Fibroblast of the aortic adventitia (primary cell): ENCODE measurements around the gene STIMATE. TPM values are rescaled to one million over a fixed set of nuclear protein-coding genes. Genes with fewer than 3 reads are reported as not detected.

Experiments used
- DNase-seq: peaks from one replicate; pipeline ENCODE4 v3.0.0-alpha.2; 2010; ENCODE audit warnings: low read depth
- H3K4me3 ChIP-seq: 2 replicates; pipeline ENCODE4 v1.5.1; 2011; ENCODE audit warnings: low read depth, mild to moderate bottlenecking, control low read depth, low read length, moderate library complexity
- total RNA-seq: library from RNA; depleted of rRNA; stranded (reverse); fragments of >200 nt; gene quantifications from 2 replicates; pipeline ENCODE4 v1.2.3, GENCODE V29; 2012; ENCODE audit warnings: low replicate concordance
- TF ChIP-seq, protein P1 (sequence below): IDR thresholded peaks from 2 replicates; pipeline ENCODE4 v1.5.1; 2011; ENCODE audit warnings: mild to moderate bottlenecking, low read length, control low read depth, inconsistent platforms; ENCODE audit not compliant: insufficient read depth

The STIMATE gene
- total RNA-seq, 1 donor, result 13.1 TPM

DNA sequence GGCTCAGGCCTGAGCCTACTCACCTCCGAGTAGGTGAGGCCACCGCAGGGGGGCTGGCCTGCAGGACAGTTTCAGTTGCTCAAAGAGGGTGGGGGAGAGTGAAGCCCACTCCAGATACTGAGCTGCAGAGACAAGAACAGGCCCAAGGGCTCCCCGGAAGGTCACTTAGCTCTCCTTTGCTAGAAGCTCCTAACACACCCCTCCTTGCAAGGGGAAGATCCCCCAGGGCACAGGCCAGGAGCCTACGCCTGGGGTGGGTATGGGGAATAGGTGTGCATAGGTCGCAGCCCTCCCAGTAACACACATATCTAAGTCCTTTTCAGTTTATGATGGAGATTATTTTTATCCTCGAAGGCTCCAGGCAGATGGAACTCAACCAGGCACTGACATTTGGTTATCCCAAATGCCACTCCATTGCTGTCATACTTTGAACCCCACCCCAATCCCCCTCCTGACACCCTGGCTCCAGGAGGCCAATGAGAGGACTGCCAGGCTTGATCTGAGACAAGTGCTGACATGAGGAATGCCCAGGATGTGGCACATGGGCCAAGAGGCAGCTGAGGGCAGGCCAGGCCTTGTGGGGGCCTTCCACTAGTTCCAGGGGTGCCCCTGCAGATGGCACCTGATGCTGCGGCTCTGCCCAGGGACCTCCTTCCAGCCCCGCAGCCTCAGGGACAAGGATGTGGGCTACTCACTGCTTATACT, 61.4 kb downstream of the STIMATE start:
- H3K4me3 ChIP-seq, result no peak overlapping the region
- no peak for DNase-seq
- TF ChIP-seq, protein P1, sequence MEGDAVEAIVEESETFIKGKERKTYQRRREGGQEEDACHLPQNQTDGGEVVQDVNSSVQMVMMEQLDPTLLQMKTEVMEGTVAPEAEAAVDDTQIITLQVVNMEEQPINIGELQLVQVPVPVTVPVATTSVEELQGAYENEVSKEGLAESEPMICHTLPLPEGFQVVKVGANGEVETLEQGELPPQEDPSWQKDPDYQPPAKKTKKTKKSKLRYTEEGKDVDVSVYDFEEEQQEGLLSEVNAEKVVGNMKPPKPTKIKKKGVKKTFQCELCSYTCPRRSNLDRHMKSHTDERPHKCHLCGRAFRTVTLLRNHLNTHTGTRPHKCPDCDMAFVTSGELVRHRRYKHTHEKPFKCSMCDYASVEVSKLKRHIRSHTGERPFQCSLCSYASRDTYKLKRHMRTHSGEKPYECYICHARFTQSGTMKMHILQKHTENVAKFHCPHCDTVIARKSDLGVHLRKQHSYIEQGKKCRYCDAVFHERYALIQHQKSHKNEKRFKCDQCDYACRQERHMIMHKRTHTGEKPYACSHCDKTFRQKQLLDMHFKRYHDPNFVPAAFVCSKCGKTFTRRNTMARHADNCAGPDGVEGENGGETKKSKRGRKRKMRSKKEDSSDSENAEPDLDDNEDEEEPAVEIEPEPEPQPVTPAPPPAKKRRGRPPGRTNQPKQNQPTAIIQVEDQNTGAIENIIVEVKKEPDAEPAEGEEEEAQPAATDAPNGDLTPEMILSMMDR, result no peak

DNA sequence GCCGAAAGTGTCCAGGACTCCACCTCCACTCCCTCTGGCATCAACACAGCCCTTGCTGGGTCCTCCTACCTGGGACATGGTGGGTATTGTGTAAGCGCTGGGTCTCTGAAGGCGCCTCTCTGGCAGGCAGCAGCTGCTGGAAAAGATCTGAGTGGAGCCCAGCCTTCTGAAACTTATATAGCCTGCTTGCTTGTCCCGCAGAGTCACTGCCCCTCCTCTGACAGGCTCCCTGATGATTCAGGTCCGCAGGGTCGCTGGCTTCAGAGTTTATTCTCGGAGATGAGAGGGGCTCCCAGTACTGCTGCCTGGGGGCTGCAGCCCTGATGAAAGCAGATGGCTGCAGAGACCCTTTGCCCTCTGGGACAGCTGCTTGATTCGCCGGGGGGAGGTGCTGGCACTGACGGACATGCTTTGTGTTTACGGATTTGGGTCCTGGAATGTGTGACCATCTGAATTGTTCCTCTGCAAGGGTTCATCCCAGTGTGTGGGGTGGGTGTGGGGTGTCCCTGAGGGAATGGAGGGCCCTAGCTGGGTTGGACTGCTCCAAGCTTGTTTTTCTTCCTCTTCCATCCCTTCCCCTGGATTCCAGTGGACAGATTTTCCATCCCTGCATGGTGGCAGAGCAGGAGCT, 62.4 kb downstream of the STIMATE start, which contains the start of gene MUSTN1:
MUSTN1 (minus strand) TSS at position 149 of the 631 bp plus-strand sequence; CDS start at position 78, 71 bp downstream.
- TF ChIP-seq, protein P1, result no peak
- DNase-seq, result peak; percentile 47

DNA sequence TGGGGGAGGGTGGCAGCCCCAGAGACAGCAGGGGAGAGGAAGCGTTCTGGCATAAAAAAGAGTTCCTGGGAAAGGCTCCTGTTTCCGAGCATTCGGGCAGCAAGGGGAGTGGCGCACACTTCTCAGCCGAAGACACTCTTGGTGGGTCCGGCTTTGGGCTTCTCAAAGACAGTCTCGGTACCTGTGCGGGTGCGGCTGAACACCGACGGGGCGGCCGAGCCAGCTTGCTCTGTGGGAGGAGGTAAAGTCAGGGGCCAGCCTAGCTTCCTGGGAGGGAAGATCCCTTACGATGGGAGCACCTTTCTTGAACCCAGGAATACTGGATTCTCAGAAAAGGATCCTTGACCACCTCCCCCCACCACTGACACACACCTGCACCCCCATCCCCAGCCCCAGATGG, 64.1 kb downstream of the STIMATE start:
- TF ChIP-seq, protein P1, result no peak
- no peak overlapping the region for H3K4me3 ChIP-seq
- no peak for DNase-seq

More for the DNA sequence above, 62.4 kb downstream of the STIMATE start, which contains the start of gene MUSTN1:
- H3K4me3 ChIP-seq, result no peak within 1 kb of the TSS

DNA sequence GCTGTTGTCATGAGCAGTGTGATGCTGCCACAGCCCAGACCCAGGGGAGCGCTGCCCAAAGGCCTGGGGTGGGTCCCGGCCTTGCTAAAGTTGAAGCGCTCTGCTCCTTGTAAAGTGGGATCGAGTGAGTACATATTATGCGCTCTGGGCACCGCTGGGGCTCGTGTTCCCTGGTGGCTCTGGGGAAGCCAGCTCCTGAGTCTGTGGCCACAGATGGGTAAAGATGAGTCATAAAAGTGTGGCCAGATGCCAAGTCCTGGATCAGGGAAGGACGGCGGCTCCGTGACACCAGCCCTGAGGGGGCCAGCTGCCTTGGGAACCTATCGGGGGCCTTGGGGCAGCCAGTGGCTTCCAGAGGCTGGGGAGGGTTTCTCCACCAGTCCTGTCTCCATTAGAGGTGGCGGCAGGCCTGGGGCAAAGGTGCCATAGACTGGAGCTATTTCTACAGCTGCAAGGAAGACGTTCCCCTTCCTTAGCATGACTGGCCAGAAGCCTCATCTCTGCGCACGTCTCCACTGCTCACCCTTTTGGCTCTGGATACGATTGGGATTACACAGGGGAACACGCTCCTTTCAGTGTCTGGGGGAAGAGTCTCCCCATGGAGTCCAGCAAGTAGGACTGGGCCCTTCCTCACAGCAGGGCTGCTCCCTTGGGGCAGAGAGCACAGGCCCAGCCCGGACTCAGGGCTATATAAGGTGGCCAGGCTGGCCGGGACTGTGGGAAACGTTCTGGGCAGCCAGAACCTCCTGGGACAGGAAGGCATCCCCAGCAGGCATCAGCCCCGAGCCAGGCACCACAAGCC, 65.6 kb downstream of the STIMATE start:
- TF ChIP-seq, protein P1, result no peak
- H3K4me3 ChIP-seq, result no peak overlapping the region
- peak; percentile 60 for DNase-seq

DNA sequence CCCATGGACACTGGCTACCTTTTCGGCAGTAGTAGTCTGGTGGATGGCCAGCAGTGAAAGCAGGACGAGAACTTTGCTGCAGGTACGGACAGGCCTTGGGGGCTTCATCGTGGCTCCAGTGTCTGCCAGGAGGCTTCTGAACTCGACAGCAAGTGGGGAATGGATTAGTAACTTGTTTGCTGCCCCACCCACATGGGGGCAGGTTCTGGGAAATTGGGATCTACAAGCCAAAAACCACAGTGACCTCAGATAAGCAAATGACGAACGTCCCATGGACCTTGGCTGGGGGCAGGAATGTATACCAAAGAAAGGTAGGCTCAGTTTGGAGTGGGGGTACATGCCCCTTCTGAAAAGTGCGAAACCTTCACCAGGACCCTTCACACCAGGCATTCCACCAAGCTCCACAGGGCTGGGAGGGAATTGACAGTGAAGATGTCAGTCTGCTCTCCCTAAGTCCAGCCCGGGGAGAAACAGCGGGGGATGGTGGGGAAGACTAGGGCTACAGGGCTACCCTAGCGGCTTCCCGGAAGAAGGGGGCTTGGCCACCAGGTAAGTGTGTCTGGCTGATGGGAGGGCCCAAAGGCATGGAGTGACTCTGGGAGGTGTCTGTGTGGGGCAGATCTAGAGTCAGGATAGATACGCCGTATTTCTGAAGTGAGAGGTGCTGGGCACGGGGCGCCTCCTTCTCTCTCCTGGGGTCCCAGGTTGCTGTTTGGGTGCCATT, 66.7 kb downstream of the STIMATE start, which contains the start of gene ITIH4:
ITIH4 (minus strand) TSS at position 138 of the 724 bp plus-strand sequence; CDS start at position 108, 30 bp downstream.
- TF ChIP-seq, protein P1, result no peak

DNA sequence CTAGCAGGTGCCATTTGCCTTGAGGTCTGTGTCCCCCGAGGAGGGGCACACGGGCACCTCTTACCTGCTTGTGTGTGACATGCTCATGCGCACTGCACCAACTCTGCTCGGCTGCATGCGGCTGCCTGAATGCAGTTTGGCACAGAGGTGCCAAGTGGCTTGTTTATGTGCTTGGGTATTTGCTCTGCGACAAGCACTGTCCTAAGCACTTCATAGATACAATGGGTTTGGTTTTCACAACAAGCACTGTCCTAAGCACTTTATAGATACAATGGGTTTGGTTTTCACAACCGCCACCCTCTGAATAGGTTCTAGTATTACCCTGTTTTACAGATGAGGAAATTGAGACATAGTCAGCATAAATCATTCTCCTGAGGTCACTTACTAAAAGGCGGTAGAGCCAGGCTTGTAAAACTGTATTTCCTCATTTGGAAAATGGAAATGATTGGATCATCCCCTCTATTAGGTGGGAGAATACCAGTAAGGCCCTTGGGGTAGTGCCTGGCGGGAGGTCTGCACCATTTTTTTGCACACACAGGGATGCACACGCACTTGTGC, 67.4 kb downstream of the STIMATE start:
- no peak for DNase-seq
- H3K4me3 ChIP-seq, result no peak overlapping the region
- TF ChIP-seq, protein P1, result no peak

More for the DNA sequence above, 66.7 kb downstream of the STIMATE start, which contains the start of gene ITIH4:
- H3K4me3 ChIP-seq, result no peak within 1 kb of the TSS
- peak; percentile 24 for DNase-seq
